Heart left ventricle (tissue), 16 donors: ENCODE results near the gene TRIP4. TPM values are rescaled to one million over a fixed set of nuclear protein-coding genes. Genes with fewer than 3 reads are reported as not detected.

Source experiments
- ATAC-seq, 4 donors: fragments of 200-7000 bp; cut with Tn5 transposase; one replicate each; pipeline ENCODE4 v1.9.1; 2020 to 2022; ENCODE audit warnings: moderate library complexity in 4 of 4, mild to moderate bottlenecking in 3 of 4, moderate number of reproducible peaks in 1 of 4
- DNase-seq, 5 donors: peaks; one replicate each; pipeline ENCODE4 v3.0.0-alpha.2; 2020
- H3K27ac ChIP-seq, 12 donors: fragments of 200-600 bp; sonication (generic) in 4 of 12; one replicate each; pipeline versions ENCODE4 v1.5.0 to v1.8.0; 2016 to 2022; ENCODE audit warnings: mild to moderate bottlenecking in 2 of 12
- H3K27me3 ChIP-seq, 9 donors: fragments of 200-600 bp; sonication (generic) in 2 of 9; one replicate each; pipeline versions ENCODE4 v1.5.1 to v1.8.0; 2016 to 2022; ENCODE audit warnings: mild to moderate bottlenecking in 3 of 9
- H3K36me3 ChIP-seq, 9 donors: fragments of 200-600 bp; sonication (generic) in 2 of 9; one replicate each; pipeline versions ENCODE4 v1.5.0 to v1.8.0; 2018 to 2022; ENCODE audit warnings: mild to moderate bottlenecking in 2 of 9
- H3K4me1 ChIP-seq, 12 donors: fragments of 200-600 bp; sonication (generic) in 4 of 12; one replicate each; pipeline versions ENCODE4 v1.5.0 to v1.8.0; 2016 to 2022; ENCODE audit warnings: mild to moderate bottlenecking in 3 of 12
- H3K4me3 ChIP-seq, 12 donors: fragments of 200-600 bp; sonication (generic) in 4 of 12; one replicate each; pipeline versions ENCODE4 v1.5.0 to v1.8.0; 2017 to 2022; ENCODE audit warnings: mild to moderate bottlenecking in 9 of 12, moderate library complexity in 4 of 12
- H3K9me3 ChIP-seq, 12 donors: fragments of 200-600 bp; sonication (generic) in 4 of 12; one replicate each; pipeline versions ENCODE4 v1.5.0 to v1.8.0; 2016 to 2022; ENCODE audit warnings: mild to moderate bottlenecking in 1 of 12
- POLR2A ChIP-seq, 2 donors: fragments of 450-650 bp; IDR thresholded peaks; one replicate each; pipeline ENCODE4 v1.6.1; 2017; ENCODE audit warnings: antibody characterized with exemption in 2 of 2, mild to moderate bottlenecking in 2 of 2, moderate library complexity in 2 of 2
- WGBS, 4 donors: extraction: QIAGEN DNeasy Blood & Tissue Kit in 2 of 4; methylation state at CpG; one replicate each; pipeline versions ENCODE4 v1.1.5 to v1.1.7; 2013 to 2018; 5-methylcytosine and 5-hydroxymethylcytosine counted together
- intact Hi-C, 10 donors: fragments of 100-400 bp; cut with DNase I; formaldehyde crosslinking; loops; one replicate each; pipeline versions ENCODE4 v1.11.1 to v1.14.2; 2022
- polyA plus RNA-seq, 2 donors: library from polyadenylated mRNA; stranded (reverse); fragments of 200-250 nt; gene quantifications; one replicate each; pipeline ENCODE4 v1.2.3, GENCODE V29; 2013
- total RNA-seq, 9 donors: library from RNA; depleted of rRNA in 2 of 9; stranded (reverse); fragments of >200 nt in 2 of 9; fragmentation: NEBNext Ultra II Directional in 3 of 9; extraction: Animal tissue kit (Norgen Biotek cat#: 25700) in 3 of 9; gene quantifications; one replicate each; pipeline versions ENCODE4 v1.1.0 to v1.2.4, GENCODE V29; 2016 to 2023
- TF ChIP-seq, protein P1 (sequence below), 12 donors: fragments of 200-600 bp; sonication (generic) in 4 of 12; IDR thresholded peaks; one replicate each; pipeline versions ENCODE4 v1.5.0 to v1.8.0; 2018 to 2022; ENCODE audit warnings: antibody characterized with exemption in 12 of 12, mild to moderate bottlenecking in 5 of 12
- donor health status: ischemic (EF 13 %, LVEDD 7.1; RV severe dilation, severe dysfunction).
- donor health status: healthy with polysubstance abuse.
- donor health status: DM: no; HTN: yes; CAD: no.
- donor health status: DM: no; HTN: no; CAD: no.
- donor health status: ischemic (EF 25% LVEDD 6.9; RV normal size, moderate dysfunction).
- donor health status: ischemic (EF 25% LVEDD 5.7; RV mildly dilated, moderate dysfunction).
- donor health status: healthy.
- donor health status: DM: yes; HTN: yes; CAD: no.
- donor health status: ischemic (EF 35%, LVEDD 5.7; RV mildly dilated, moderate dysfunction).
- donor health status: nonischemic (EF 11% LVEDD 7.7; RV severe dilation, severe dysfunction).
- donor health status: DM: yes; HTN: yes; CAD: no.
- donor health status: PGD.
- donor health status: ischemic (EF 29% LVEDD 5.4; RV normal size, mild dysfunction).
- donor health status: nonischemic (EF 23%, LVEDD 6.1; RV moderate dilation, normal function).

Gene TRIP4
- total and polyA plus RNA-seq, 11 donors = 5.9 to 22.7 (median 15.1) TPM

DNA sequence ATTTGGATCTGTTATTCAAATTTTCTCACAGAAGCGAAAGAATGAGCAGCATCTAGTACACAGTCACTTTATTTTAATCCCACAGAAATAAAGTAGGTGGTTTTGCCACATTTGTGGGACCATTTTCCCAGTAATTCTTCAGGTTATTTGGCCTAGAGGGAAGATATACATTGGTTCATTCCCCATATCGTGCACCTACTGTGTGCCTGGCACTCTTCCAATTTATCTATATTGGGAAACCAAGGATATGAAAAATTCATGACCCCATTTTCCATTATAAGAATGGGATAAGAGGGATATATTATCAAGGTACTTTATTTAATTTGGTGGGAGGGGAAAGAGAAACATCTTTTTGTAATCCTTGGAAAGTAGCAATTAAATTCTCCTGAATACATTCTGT, 35.1 kb downstream of the TRIP4 start:
- Histone ChIP-seq H3K36me3 (peaks cover 0 to 99% (median 93%) of the 10 kb centered on the region in 9 donors), H3K27ac (no peak overlapping the region), H3K27me3 (no peaks in the 10 kb centered on the region), H3K4me3 (no peak overlapping the region), H3K9me3 (no peaks in the 10 kb centered on the region), H3K4me1 (no peaks in the 10 kb centered on the region)
- intact Hi-C loops = loop anchor here in 4 of 10 donors (10.0 kb wide), 2 partner anchors 232 to 252 kb away; no protein-coding TSS in a partner anchor
- DNase-seq (no peak), ATAC-seq (no peak)
- TF ChIP-seq, protein P1, sequence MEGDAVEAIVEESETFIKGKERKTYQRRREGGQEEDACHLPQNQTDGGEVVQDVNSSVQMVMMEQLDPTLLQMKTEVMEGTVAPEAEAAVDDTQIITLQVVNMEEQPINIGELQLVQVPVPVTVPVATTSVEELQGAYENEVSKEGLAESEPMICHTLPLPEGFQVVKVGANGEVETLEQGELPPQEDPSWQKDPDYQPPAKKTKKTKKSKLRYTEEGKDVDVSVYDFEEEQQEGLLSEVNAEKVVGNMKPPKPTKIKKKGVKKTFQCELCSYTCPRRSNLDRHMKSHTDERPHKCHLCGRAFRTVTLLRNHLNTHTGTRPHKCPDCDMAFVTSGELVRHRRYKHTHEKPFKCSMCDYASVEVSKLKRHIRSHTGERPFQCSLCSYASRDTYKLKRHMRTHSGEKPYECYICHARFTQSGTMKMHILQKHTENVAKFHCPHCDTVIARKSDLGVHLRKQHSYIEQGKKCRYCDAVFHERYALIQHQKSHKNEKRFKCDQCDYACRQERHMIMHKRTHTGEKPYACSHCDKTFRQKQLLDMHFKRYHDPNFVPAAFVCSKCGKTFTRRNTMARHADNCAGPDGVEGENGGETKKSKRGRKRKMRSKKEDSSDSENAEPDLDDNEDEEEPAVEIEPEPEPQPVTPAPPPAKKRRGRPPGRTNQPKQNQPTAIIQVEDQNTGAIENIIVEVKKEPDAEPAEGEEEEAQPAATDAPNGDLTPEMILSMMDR (IDR thresholded peaks at IDR 0.05) = no peak
- WGBS, 4 donors = 89 to 95% (median 93%) methylated on average over 2 of the region's 2 CpGs

DNA sequence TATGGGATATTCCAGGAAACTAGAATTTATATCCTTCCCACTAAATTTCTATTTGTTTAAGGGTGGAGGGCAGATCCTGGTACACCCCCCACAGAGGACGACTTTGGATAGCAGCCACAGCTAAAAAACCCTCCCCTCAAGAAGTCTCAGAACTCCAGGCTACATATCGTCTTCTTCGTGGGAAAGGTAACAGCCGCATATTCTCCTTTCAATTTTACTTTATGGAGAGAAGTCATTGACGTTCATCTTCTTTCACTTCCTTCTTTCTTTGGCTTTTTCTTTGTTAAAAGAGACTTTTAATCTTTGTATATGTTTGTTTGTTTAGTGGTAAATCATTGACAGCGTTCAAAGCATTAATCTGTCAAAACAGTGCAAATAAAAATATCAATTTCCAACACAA, 36.3 kb downstream of the TRIP4 start:
- intact Hi-C loops = loop anchor here in 4 of 10 donors (10.0 kb wide), 2 partner anchors 231 to 251 kb away; no protein-coding TSS in a partner anchor
- Histone ChIP-seq H3K36me3 (peaks cover 0 to 97% (median 84%) of the 10 kb centered on the region in 9 donors), H3K9me3 (no peaks in the 10 kb centered on the region), H3K27ac (no peak overlapping the region), H3K4me1 (no peaks in the 10 kb centered on the region), H3K27me3 (no peaks in the 10 kb centered on the region), H3K4me3 (no peak overlapping the region)
- ATAC-seq (no peak), DNase-seq (no peak)
- TF ChIP-seq, protein P1 (IDR thresholded peaks at IDR 0.05) = no peak
- TF ChIP-seq POLR2A (IDR thresholded peaks at IDR 0.05) = no peak
- WGBS, 4 donors = 85 to 90% (median 87%) methylated on average over 6 of the region's 6 CpGs

DNA sequence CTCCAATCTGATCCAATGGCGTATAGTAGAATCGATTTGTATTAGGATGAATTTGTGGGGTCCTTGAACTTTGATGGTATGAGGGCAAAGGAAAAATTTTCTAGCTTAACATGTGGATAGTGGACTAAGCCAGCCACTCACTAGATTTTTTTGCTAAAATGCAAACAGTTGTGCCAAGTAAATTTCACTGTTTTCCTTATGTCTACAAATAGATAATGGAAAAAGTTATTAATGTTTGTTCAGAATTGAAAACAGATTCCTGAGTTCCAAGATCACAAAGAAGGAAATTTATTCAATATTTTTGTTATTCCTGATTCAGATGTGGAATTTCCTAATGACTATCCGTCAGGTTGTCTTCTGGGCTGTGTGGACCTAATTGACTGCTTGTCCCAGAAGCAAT, 37.6 kb downstream of the TRIP4 start:
- intact Hi-C loops = loop anchor here in 5 of 10 donors (5.0 to 10.0 kb wide), 4 partner anchors 227 to 257 kb away; no protein-coding TSS in a partner anchor

DNA sequence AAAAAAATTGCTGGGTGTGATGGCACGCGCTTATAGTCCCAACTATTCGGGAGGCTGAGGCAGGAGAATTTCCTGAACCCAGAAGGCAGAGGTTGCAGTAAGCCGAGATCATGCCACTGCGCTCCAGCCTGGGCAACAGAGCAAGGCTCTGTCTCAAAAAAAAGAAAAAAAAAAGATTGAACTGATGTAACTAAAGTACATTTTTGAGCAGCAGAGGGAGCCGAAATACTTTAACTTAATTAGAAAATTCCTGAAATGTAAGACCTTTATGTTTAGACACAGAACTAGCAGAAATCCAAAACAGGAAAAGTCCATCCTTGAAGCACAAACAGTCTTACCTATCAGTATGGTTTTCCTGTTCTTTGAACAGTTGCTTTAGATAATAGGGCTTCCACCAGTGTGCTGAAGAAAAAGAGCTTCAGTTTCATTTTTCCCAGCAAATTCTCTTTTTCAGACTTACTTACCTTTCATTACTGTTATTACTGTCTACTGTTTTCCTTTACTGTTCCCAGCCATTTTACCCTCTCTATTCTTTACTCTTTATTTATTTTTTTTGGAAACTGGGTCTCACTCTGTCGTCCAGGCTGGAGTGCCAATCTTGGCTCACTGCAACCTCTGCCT, 39.3 kb downstream of the TRIP4 start:
- TF ChIP-seq POLR2A (IDR thresholded peaks at IDR 0.05) = no peak
- TF ChIP-seq, protein P1 (IDR thresholded peaks at IDR 0.05) = peak in 7 of 12 donors; percentile 22 to 41 (median 29)
- 83 to 86% (median 85%) methylated on average over 7 of the region's 7 CpGs for WGBS, 4 donors
- H3K27ac ChIP-seq = no peak overlapping the region
- peaks cover 0 to 80% (median 61%) of the 10 kb centered on the region in 9 donors for H3K36me3 ChIP-seq
- no peaks in the 10 kb centered on the region for H3K27me3 ChIP-seq
- no peaks in the 10 kb centered on the region for H3K9me3 ChIP-seq
- H3K4me1 ChIP-seq = peaks cover 0 to 20% (median 11%) of the 10 kb centered on the region in 12 donors
- no peak for DNase-seq
- no peak overlapping the region for H3K4me3 ChIP-seq
- intact Hi-C loops = loop anchor here in 6 of 10 donors (1.0 to 10.0 kb wide), 5 partner anchors 225 to 255 kb away; no protein-coding TSS in a partner anchor
- ATAC-seq = no peak

More for the DNA sequence above, 37.6 kb downstream of the TRIP4 start:
- DNase-seq (no peak), ATAC-seq (no peak)
- H3K36me3 ChIP-seq = peaks cover 0 to 90% (median 72%) of the 10 kb centered on the region in 9 donors
- no peaks in the 10 kb centered on the region for H3K27me3 ChIP-seq
- H3K4me1 ChIP-seq = peaks cover 0 to 11% (median 6%) of the 10 kb centered on the region in 12 donors
- H3K27ac ChIP-seq = no peak overlapping the region
- WGBS, 4 donors = 91 to 93% (median 93%) methylated on average over 3 of the region's 3 CpGs
- no peaks in the 10 kb centered on the region for H3K9me3 ChIP-seq
- no peak for TF ChIP-seq POLR2A (IDR thresholded peaks at IDR 0.05)
- TF ChIP-seq, protein P1 (IDR thresholded peaks at IDR 0.05) = no peak
- H3K4me3 ChIP-seq = no peak overlapping the region
